HG03571 (cell line): ENCODE data around the gene MCRIP2.
A peak's percentile ranks its signal among the peaks of the same experiment; 100 is the strongest.

ENCODE experiments used
- ATAC-seq: cut with Tn5 transposase; IDR thresholded peaks from one replicate; pipeline ENCODE4 v1.9.1; 2021; ENCODE audit not compliant: unreplicated experiment

MCRIP2 gene

DNA sequence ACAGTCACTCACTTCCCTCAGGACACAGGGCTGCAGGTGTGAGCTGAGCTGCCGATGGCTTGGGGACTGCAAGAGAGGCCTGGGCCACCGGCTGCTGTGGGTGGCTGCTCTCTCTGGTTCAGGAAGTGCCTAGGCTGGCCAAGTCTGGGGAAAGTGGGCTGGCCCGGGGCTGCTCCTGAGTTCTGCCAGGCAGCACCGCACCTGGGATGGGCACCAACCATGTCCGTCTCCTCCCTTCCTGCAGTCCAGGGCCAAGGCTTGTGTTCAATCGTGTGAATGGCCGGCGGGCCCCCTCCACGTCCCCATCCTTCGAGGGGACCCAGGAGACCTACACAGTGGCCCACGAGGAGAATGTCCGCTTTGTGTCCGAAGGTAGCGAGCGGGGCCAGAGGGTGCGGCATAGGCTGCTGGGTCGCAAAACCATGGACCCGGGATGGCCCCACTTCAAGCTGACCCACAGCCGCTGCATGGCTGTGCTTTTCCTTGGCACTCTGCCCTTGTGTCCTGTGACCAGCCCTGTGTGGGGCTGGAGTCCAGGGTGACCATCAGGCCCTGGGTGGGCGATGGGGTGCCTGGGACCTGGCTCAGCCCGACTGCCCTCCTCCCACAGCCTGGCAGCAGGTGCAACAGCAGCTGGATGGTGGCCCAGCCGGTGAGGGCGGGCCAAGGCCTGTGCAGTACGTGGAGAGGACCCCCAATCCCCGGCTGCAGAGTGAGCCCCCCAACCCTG lies 5.7 kb downstream of the MCRIP2 start:
- no peak for ATAC-seq

DNA sequence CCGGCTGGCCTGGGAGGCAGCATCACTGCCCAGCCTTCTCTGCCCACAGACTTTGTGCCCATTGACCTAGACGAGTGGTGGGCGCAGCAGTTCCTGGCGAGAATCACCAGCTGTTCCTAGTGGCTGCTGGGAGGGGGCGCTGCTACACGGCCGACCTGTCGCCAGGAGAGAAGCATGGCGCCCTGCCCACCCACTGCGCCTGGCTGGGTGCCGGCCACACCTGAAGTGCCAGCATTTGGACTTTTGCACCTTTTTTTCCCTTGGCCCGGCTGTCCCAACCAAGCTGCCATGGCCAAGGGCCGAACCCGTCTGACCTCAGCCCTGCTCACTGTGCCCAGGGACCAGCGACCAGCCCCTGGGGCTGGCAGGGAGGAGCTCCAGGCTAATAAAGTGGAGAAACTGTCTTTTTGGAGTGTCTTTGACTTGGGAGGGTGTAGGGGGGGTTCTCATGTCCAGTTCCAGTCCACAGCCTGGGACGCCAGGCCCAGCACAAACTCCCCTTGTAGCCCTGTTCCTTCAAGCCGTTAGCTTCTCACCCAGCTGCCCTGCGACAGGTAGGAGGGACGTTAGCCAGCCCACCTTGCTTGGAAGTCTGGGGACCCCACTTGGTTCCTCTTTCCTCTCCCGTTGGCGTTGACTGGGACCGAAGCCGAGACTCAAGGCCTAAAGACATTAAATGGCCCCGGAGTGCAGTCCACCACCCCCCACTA lies 6.6 kb downstream of the MCRIP2 start:
- ATAC-seq = no peak

DNA sequence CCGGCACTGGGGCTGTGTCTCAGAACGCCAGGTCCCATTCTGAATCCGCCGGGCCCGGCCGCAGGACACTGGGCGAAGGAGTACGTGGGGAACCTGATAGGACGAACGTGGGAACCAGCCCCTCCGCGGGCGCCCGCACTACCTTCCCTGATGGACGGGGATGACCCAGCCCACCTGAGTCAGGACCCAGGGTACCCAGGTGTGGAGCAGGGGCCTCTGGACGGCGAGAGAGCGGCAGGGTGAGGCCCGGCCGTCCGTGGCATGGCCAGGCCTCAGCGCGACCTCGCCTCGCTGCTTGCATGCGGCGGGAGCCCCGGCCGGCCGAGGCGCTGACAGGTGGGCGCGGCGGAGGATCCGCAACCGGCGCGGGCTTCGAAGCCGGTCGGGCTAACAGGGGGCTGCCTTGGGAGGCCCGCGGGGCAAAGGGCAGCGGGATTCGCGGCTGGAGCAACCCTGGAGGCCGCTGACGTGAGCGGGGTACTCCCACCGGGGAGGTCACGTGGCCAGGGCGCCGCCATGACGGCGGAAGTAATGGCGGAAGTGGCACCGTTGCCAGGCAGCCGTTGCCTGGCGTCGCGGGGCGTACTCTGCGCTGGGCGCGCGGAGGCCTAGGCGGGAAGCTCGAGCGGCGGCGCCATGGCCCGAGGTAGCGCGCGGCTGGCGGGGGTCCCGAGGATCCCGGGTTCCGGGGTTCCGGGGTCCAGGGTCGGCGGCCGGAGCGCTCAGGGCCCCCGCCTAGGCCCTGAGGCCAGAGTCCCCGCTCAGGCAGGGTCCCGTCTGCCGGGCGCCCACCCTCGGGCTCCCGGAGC lies 7.4 kb downstream of the MCRIP2 start, which contains the start of gene WDR90:
Gene WDR90 (plus strand): TSS at position 585 of the 809 bp plus-strand sequence. CDS start 52 bp downstream, at position 637.
- peak; percentile 53 for ATAC-seq

DNA sequence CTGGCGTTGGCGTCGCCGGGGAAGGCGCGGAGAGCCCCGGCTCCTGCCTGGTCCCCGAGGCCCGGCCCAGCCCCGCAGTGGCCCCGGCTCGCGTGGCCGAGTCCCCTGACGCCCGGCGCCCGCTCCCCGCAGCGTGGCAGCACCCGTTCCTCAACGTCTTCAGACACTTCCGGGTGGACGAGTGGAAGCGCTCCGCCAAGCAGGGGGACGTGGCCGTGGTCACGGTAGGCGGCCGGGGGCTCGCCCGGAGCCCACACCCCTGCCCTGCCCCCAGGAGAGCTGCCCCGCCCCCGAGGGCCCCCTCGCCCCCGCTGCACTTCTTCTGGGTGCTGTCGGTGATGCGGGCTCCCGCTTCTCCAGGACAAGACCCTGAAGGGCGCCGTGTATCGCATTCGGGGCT lies 8.0 kb downstream of the MCRIP2 start:
- ATAC-seq = peak; percentile 13

DNA sequence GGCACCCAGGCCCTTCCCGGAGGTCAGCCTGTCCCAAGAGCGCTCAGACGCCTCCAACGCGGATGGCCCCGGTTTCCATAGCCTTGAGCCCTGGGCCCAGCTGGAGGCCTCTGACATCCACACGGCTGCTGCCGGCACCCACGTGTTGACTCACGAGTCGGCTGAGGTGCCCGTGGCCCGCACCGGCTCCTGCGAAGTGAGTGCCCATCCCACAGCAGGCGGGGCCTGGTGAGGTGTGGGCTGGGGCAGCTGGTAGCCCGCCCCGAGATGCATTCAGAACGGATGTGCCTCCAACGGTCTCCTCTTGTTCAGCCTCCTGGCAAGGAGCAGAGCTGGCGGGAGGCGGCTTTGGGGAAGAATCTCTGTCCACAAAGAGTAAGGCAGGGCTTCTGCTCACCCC lies 10.2 kb downstream of the MCRIP2 start:
- ATAC-seq = no peak

DNA sequence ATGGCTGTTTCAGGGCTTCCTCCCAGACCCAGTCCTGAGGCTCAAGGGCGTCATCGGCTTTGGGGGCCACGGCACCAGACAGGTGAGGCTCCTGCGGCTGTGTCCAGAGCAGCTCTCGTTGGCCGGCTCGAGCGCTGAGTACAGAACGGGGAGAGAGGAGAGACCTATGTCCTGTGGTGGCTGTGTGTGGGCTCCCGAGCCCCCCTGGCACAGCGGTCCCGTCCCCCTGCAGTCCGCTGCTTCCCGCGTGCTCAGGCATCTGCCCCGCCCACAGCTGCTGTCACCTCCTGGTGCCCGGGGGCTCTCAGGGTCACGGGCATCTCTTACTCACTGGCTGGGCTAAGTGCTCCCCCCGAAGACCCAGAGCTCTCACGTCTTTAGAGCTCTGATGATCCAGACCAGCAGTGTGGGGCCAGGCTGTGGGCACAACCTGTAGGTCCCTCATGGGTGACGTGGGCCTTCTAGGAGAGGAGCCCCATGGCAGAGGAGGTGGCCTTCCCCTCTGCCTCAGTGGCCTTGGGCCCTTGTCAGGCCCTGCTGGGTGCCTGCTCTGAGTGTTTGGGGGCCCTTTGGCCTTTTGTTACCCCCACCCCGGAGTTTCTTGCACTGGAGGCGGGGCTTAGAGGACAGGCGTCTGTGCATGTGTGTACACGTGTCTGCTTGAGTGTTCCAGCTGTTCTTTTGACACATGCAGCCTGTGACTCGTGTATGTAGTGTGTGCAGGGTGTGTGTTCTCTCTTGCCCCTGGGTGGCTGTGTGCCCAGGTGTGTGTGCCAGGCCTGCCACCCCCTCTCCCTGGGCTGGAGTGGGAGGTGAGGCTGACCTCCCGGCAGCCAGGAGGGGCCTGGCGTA lies 11.1 kb downstream of the MCRIP2 start:
- no peak for ATAC-seq

DNA sequence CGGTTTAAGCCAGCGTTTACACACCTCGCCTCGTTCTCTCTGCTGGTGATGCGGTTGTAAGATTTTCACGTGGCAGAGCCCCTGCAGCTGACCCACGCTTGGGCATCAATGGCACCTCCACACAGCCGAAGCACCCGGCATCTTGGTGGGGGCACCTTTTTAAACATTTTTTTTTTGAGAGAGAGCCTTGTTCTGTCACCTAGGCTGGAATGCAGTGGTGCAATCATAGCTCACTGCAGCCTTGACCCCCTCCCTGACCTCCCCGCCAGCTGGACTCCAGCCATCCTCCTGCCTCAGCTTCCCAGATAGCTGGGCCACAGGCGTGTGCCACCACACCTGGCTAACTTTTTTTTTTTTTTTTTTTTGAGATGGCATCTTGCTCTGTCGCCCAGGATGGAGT lies 12.4 kb downstream of the MCRIP2 start:
- ATAC-seq = no peak

DNA sequence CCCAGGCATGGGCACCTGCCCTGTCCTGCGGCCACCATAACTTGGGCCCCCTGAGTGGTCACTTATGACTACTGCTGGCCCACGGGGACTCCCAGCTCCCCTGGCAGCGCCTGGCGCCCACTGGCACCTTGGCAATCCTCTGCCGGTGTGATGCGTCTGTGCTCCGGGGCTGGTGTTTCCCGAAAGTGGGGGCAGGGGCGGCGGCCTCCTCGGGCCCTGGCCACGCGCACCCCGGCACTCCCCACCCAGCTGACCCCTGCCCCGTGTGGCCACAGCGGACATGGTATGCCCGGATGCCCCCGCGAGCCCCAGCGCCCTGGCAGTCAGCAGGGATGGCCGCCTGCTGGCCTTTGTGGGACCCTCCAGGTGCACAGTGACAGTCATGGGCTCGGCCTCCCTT lies 15.9 kb downstream of the MCRIP2 start:
- ATAC-seq = no peak

DNA sequence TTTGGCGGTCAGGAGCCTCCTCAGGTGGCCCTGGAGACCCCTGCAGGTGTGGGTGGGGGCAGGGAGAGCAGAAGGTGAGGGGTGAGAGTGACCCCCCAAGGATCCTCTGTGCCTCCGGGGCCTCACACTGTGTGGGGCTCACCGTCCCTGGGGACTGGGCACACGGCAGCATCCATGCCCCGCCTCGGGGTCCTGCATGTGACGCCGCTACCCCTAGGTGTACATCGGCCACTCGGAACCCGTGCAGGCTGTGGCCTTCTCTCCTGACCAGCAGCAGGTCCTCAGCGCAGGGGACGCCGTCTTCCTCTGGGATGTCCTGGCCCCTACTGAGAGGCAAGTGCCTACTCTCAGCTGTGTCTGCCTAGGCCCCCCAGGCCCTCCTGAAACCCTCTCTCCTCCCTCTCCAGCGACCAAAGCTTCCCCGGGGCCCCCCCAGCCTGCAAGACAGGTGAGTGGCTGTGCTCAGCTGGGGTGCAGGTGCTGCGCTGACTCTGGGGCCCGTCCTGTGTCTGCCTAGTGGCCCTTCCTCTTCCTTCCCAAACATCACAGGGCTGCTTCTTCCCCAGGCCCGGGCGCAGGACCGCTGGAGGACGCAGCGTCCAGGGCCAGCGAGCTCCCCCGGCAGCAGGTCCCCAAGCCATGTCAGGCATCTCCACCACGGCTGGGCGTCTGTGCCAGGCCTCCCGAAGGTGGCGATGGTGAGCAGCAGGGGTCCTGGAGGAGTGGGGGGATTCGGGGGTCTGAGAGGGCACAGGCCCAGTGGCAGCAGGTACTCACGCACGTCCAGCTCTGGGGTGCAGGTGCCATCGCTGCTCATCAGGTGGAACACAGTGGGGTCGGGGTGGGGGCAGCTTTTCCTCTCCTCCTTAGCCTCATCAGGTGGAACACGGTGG lies 17.3 kb downstream of the MCRIP2 start:
- no peak for ATAC-seq

DNA sequence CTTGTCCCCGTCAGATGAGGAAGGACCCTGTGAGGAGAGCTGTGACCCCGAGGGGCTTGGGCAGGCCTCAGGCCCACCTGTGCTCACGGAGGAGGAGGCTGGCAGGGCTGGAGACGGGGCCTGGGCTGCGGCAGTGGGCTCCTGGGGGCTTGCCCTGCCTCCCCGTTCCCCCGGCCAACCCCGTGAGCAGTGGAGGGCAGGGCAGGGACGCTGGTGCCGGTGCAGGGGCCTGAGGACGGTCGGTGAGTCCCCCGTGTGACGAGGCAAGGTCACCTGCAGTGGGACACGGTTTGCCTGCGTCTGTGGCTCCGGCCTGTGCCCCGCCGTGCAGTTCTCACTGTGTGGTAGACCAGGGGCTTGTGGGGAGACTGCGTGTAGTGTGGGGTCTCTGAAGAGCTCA lies 18.0 kb downstream of the MCRIP2 start:
- ATAC-seq = no peak

DNA sequence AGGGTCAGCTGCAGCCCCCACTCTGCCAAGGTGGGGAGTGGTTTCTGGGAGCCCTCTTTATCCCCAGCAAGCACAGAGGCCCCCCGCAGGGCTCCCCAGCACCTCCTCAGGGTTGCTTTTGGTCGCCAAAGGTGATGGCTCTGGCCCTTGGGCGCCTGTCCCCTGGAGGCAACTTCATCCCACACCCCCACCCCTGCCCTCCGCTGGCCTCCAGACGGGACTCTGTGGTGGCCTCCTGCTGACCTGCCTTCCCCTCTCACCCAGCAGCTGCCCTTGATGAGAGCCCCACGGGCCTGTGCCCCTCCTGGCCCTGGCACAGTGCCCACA lies 18.5 kb downstream of the MCRIP2 start:
- ATAC-seq = no peak

DNA sequence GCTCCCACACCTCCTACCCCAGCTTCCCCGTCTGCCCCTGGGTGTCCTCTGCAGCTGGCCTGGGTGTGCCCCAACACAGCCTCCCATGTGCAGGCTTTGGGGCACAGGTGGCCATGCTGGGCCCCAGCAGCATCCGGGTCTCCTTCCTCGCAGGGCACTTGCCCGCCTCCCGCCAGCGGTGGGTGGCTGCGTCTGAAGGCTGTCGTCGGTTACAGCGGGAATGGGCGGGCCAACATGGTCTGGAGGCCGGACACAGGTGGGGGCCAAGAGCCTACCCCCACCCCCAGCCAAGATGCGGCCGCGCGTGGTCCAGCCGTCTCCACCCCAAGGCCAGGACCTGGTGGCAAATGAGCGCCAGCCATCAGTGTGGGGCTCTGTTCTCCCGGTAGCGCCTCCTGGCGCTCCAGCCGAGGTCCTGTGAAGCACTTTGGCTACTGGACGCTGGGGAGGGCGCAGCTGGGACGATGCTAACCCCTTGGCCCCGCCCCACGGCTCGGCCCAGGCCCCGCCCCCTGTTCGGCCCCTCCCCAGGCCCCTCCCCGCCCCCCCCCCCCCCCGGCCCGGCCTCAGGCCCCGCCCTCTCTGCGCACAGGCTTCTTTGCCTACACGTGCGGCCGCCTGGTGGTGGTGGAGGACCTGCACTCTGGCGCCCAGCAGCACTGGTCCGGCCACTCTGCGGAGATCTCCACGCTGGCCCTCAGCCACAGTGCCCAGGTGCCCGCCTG lies 19.0 kb downstream of the MCRIP2 start:
- ATAC-seq = peak; percentile 42

DNA sequence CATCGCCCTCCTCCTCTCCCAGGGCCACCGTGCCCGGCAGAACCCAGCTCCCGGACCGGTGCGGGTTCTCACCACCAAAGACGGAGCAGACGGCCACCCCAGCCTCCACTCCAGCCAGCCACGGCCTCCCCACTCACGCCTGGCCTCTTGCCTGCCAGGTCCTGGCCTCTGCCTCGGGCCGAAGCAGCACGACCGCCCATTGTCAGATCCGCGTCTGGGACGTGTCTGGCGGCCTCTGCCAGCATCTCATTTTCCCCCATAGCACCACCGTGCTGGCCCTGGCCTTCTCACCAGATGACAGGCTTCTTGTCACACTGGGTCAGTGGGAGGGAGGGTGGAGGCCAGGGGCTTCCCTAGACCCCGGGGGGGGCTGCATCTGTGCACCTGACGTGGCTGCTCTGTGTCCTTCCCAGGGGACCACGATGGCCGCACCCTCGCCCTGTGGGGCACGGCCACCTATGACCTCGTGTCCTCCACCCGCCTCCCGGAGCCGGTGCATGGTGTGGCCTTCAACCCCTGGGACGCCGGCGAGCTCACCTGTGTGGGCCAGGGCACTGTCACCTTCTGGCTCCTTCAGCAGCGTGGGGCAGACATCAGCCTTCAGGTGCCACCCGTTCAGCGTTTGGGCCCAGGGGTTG lies 19.7 kb downstream of the MCRIP2 start:
- no peak for ATAC-seq

DNA sequence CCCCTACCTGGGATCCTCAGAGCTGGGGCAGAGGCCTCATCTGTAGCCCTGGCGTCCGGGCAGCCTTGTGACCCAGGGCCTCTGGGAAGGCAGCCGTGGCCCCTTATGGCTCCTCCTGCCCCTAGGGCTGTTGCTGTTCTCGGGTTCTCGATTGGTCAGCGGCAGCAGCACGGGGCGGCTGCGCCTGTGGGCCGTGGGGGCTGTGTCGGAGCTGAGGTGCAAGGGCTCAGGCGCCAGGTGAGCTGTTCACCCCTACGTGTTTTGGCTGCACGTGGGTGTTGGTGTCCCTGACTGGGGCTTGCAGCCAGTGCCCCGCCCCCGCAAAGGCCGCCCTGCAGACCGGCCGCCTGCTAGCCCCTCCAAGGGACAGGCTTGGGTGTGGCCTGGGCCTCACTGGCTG lies 20.5 kb downstream of the MCRIP2 start:
- no peak for ATAC-seq

DNA sequence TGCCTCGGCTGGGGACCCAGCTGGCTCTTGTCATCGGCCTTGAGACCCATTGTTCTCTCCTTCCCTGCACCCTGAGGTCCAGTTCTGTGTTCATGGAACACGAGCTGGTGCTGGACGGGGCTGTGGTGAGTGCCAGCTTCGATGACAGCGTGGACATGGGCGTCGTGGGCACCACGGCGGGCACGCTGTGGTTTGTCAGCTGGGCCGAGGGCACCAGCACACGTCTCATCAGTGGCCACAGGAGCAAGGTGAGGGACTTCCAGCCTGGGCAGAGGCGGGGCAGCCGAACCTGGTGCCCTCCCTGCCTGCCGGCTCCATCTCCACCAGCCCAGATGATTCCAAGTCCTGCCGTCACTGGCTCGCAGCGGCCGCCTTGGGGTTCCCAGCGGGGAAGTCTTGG lies 21.0 kb downstream of the MCRIP2 start:
- no peak for ATAC-seq

DNA sequence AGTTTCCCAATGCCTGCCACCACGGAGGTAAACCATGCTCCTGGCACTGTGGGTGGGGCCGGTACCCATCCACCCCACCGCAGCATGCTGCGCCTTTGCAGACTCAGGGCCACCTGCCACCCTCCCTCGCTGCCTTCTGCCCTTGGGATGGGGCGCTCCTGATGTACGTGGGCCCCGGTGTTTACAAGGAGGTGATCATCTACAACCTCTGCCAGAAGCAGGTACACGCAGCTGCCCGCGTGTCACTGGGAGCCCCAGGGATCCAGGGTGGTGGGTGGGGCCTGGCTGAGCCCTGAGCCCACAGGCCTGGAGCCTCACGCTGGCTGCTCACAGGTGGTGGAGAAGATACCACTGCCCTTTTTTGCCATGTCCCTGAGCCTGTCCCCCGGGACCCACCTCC lies 24.9 kb downstream of the MCRIP2 start:
- no peak for ATAC-seq

DNA sequence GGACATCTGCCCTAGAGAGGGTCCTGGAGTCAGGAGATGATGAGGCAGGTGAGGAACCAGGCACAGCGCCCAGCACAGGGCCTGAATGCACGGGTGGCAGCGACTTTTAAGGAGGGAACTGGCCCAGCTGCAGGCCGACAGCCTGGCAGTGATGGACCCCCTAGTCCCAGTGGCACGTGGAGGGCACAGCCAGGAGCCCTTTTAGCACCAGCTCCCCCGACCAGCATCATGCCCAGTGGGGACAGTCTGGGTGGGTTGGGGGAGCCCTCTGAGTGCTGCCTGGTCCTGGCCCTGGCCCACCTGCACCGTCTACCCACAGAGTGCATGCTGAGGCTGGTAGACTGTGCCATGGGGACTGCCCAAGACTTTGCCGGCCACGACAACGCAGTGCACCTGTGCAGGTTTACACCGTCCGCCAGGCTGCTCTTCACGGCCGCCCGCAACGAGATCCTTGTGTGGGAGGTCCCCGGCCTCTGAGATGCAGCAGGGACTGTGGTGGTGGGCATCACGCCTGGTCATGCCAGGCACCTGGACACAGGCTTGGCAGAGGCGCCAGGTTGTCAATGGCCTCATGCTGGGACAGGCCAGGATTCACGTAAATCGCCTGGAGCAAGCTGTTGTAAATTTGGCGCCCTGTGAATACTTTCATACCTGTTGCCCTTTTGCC lies 25.6 kb downstream of the MCRIP2 start:
- no peak for ATAC-seq

DNA sequence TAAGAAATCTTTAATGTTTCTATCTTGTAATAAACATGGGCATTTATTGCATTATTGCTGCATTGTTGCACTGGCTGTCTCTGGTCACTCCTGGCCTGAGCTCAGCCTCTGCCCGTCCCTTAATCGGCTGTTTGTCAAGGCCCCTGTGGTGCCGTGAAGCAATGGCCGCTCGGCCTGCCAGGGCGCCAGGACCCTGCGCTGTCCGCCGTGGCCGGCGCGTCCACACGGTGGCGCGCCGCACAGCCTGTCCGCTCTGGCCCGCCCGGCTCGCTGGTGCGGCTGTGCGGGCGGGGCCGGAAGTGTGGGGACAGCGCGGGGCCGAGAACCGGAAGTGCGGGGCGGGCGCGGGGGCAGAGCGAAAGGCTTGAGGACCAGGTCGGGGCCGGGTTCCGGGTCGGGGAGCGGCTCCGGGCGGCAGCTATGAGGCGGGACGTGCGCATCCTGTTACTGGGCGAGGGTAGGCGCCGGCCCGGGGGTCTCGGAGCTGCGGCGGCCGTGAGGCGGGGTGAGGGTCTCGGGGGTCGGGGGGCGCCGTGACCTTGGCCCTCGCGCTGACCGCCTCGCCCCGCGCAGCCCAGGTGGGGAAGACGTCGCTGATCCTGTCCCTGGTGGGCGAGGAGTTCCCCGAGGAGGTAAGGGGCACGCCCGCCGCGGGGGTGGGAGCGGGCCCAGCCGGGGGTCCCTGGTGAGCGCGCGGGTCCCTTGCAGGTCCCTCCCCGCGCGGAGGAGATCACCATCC lies 26.3 kb downstream of the MCRIP2 start, which contains the start of gene RHOT2:
Gene RHOT2 (plus strand): TSS at position 353 of the 739 bp plus-strand sequence. CDS start 68 bp downstream, at position 421.
- ATAC-seq = peak; percentile 76
